Stimulated activated CD4-positive, alpha-beta T cell treated with anti-CD3 and anti-CD28 coated beads, Interleukin-4, amount 100 ng/mL, for 48 hours (primary cell): ENCODE data around the gene GCHFR.

Source experiments
- DNase-seq, 2 donors: peaks; one replicate each; pipeline ENCODE4 v3.0.0-alpha.2; 2020; ENCODE audit warnings: low read depth in 2 of 2

The GCHFR gene

GRCh38 chr15:40808861-40809450 lies 45.1 kb downstream of the GCHFR start:
- no peak for DNase-seq

GRCh38 chr15:40812721-40813425 lies 49.0 kb downstream of the GCHFR start:
- no peak for DNase-seq

DNA sequence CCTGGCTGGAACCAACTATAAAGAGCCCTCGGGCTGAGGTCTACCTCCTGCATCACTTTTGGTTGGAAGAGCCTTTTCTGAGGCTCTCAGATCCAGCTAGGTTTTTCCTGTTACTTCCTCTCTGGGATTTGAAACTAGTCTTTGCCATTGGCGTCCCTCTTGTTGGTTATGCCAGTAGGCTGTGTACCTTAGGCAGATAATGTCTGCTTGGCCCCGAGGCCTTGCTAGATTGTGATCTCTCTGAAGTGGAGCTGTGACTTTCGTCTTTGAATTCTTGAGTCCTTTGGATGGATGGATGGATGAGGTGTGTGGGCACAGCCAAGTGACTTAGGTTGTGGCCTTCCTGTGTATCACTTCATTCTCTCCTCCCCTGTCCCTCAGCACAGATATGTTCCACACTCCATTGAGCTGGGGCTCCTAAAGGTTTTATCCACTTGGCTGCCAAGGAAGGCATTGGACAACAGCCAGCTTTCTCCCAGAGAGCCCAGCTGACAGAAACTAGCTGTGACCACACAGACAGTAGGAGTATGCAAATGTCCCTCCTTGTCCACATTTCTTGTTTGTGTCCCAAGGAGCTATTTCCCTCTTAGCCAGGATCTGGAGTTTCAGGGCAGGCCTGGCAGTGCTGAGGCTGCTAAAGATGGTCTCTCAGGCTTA lies 51.3 kb downstream of the GCHFR start:
- no peak for DNase-seq
